Activated naive CD4-positive, alpha-beta T cell (primary cell): Measurements from ENCODE around the gene PLVAP.
A peak's percentile ranks its signal among the peaks of the same experiment; 100 is the strongest.

Experiments used
- DNase-seq, 4 experiments: peaks; one replicate each; lab custom pipeline; 2025; lab: John Stamatoyannopoulos, UW

PLVAP gene

DNA sequence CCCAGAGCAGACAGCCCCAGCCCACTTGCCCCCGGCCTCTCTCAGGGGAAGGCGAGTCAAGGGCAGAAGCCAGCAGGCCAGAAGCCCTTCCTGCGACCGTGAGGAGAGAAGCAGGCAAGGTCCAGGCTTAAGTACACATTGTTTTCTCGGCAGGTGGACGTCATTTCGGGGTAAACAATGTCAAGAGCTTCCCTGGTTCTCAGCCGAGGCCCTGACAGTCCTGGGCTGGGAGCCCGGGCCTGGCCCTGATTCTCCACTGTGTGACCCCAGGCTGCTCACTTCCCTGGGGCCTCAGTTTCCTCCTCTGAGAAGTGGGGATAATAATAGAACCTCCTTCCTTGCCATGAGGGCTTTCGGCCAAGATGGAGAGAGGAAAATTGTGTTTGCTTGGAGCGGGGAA, 19.4 kb downstream of the PLVAP start:
- no peak for DNase-seq

GRCh38 chr19:17357078-17357666, 20.0 kb downstream of the PLVAP start:
- DNase-seq, result no peak

DNA sequence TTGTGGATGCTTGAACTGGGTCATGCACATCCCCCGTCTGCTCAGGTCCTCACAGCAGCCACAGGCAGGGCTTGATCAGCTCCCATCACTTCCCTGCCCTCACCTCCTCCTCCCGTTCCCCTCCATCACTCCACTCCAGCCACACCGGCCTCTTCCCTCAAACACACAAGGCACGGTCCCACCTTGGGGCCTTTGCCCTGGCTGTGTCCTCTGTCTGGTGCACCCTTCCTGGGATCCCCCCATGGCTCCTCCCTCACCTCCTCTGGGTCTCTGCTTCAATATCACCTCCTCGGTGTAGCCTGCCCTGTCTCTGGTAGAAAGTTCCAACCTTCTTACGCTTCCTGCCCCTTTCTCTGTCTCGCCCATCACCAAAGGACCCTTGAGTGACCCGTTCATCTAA, 23.8 kb downstream of the PLVAP start:
- no peak for DNase-seq

DNA sequence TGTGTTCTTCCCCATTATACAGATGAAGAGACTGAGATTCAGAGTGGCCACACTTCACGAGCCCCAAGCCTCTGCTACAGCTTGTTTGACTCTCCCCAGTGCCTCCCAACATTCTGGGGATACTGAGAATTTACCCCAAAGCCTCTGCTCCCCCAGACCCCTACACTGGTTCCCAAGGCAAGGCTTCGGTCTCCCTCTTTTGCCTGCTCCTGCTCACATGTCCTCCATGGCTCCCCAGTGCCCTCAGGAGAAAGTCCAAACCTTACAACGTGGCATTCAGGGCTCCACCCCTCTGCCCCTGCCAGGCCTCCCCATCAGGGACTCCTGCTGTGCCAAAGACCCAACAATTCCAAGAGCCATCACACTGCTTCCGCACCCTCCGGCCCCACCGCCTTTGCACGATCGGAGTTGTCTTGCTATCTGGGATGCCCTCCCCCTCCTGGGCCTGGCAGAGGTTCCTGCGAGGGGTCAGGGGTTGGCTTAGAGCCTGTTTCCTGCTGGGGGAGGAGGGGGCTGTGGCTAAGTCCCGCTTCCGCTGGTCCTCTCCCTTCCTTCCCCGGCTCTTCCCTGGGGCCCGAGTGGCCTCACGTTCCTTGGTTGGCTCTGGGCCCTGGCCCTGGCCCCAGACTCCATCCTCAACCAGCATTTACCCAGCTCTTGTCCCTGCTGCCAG, 24.4 kb downstream of the PLVAP start:
- no peak for DNase-seq

GRCh38 chr19:17351815-17352435, 25.2 kb downstream of the PLVAP start:
- no peak for DNase-seq

DNA sequence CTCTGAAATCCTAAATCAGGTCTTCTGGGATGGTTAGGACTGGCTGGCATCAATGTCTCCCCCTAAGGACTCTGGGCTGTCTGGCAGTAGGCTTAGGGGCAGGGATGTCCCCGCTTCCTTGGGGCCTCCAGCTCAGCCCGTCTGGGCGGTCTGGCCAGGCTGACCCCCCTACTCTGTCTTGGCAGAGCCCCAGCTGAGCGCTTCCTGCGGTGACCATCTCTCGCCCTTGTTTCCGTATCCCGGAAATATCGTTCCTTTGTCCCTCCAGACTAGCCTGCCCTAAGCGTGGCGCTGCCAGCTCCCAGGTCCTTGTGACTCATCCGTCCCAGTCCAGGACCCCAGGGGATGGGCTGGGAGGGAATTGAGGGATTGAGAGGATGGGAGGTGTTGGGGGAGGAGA, 28.4 kb downstream of the PLVAP start:
- no peak for DNase-seq

- no peak for DNase-seq
Observed at GRCh38 chr19:17347877-17348276, 29.3 kb downstream of the PLVAP start.

DNA sequence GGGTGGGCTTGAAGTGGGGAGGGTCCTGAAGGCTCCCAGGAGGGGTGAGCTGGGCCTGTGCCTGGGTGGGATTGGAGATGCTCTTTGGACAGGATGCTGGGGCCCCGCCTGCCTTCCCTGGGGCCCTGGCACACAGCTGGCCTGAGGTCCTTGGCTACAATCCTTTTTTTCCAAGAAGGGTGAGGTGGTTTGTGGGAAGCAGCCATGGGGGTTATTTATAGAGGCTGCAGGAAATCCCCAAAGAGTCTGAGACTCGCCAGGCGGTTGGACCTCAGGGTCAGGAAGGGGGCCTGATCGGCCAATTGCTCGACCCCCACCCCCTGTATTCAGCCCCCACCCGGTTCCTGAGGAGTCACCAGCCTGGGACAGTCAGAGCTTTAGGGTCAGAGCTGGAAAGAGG, 29.8 kb downstream of the PLVAP start:
- DNase-seq, result no peak

DNA sequence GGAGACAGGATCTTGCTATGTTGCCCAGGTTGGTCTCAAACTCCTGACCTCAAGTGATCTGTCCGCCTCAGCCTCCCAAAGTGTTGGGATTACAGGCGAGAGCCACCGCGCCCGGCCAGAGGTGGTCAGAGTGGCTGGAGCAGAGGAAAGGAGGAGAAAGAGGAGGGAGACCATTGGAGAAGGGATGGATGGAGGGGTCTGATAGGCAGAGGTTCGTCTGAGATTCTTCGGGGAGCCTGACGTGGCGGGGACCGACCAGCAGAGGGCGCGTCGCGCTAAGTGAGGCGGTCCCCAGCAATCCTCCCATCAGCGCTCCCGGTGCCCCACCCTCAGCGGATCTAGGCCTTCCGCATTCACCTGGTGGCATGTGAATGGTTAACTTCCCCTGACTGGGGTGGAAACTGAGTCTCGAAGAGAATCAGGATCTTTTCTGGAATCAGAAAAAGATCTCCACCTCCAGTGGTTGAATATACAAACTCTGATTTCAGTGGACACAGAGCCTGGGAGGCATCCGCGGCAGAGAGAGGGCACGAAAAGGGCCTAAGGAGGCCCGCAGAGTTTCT, 31.0 kb downstream of the PLVAP start:
- DNase-seq, result peak; percentile 58 to 73 (median 68)

DNA sequence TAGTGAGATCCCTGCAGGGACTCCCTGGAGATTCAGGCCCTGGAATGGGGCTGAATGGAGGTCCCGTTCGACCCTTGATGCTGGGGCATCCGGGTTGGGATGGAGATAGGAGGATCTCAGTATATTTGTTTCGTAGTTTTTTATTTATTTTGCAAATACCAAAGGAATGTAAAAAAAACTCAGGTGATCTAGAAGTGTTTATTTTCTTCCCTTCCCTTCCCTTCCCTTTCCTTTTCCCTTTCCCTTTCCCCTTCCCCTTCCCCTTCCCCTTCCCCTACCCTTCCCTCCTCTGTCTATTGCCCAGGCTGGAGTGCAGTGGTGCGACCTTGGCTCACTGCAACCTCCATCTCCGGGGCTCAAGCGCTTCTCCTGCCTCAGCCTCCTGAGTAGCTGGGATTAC, 35.3 kb downstream of the PLVAP start:
- DNase-seq, result no peak

DNA sequence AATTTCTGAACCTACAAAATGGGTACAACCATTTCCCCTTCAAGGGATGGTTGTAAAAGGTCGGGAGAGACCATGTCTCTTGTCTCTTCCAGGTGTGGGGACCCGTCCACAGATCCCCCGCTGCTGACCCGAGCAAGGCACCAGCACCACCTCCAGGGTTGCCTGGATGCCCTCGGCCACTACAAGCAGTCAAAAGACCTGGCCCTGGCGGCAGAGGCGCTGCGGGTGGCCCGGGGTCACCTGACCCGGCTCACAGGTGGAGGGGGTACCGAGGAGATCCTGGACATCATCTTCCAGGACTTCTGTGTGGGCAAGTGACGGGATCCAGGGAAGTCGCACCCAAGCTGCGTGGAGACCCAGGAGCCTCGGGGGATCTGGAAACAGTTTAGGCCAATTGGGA, 35.8 kb downstream of the PLVAP start:
- DNase-seq, result no peak

DNA sequence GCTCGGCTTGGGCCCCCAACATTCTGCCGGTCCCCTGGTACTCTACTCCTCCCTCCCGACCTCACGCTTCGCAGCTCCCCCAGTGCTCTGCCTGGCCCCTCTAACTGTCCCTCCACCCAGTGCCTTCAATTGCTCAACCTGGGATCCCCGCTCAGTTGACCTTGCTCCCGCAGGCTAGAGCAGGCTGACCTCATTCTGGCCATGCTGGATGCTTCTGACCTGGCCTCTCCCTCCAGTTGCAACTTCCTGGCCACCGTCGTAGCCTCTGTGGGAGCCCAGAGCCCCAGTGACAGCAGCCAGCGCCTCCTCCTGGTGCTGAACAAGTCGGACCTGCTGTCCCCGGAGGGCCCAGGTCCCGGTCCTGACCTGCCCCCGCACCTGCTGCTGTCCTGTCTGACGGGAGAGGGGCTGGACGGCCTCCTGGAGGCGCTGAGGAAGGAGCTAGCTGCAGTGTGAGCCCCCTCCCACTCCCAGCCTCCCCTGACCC, 36.2 kb downstream of the PLVAP start:
- no peak for DNase-seq

- DNase-seq, result no peak
Observed at GRCh38 chr19:17340302-17340870, 36.8 kb downstream of the PLVAP start.

GRCh38 chr19:17339088-17339741, 37.9 kb downstream of the PLVAP start:
- DNase-seq, result peak in 1 of 4 experiments; percentile 12

- DNase-seq, result no peak
Observed at GRCh38 chr19:17338433-17339078, 38.6 kb downstream of the PLVAP start.

GRCh38 chr19:17337675-17338432, 39.3 kb downstream of the PLVAP start:
- DNase-seq, result peak in 1 of 4 experiments; percentile 44

DNA sequence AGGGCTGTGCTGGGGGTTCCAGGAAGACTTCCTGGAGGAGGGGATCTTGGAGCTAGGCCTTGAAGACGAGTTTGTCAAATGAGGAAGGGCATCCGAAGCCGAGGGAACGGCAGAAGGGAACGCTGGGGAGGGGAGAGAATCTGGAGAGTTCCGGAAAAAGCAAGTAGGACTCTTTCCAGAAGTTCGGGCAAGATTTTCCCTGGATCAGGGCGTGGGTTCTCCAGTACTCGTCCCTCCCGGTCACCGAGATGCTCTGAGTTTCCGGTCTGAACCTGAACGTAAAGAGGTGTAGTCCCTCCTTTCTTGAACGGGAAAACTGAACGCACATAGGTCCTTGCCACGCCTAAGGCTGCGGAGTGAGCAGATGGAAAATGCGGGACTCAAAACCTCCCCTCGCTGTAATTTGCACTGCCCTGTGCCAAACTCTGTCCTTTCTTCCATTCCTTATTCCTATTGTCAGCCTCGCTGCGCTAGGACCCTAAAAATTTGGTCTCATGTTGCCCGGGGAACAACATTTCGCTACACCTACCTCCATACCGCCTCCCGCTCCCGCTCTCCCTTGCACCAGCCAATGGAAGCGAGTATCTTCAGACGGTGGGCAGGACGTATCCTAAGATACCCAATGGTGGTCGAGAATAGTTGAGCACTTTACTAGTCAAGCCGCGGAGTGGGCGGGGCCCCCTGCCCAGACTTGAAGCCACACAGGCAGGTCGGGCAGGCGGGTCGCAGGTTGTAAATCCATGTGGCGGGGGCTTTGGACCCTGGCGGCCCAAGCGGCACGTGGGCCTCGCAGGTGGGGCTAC, 40.1 kb downstream of the PLVAP start, which contains the start of gene GTPBP3:
TSS of gene GTPBP3 (plus strand) at position 682 of the 803 bp plus-strand sequence. CDS start at position 741, 59 bp downstream.
- peak; percentile 75 to 95 (median 90) for DNase-seq

DNA sequence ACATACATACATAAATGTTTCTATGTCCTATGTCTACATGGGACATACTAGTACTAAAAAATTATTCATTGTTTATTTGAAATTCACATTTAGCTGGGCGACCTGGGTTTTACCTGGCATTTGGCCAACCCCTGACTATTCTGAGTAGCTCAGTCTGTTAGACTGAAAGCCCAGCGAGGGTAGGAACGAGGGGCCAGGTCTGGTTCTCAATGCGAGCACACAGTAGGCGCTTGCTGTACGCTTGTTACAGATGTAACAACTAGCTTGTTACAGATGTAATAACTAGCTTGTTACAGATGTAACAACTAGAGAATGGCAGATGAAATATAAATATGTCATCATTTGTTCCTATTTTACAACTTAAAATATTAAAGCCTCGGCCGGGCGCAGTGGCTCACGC, 41.6 kb downstream of the PLVAP start:
- DNase-seq, result no peak
